Caco-2 (cell line): ENCODE data around the gene KIF17. TPM values are rescaled to one million over a fixed set of nuclear protein-coding genes. Genes with fewer than 3 reads are reported as not detected.
A peak's percentile ranks its signal among the peaks of the same experiment; 100 is the strongest.

ENCODE experiments used
- BruUV-seq: library from RNA; stranded (reverse); fragments of 400-500 nt; replicated peaks from 2 replicates; lab custom pipeline; 2021; lab: Mats Ljungman, UMichigan
- CTCF ChIA-PET: fragments of 300-600 bp; sonication (Branson Sonifier 250); formaldehyde crosslinking; loops from one replicate; lab custom pipeline; 2022; ENCODE audit warnings: antibody characterized with exemption; lab: Charles Lee
- POLR2A ChIA-PET: fragments of 300-600 bp; sonication (Branson Sonifier 250); formaldehyde crosslinking; loops from one replicate; lab custom pipeline; 2022; ENCODE audit warnings: antibody characterized with exemption; lab: Charles Lee
- DNase-seq, 2 experiments: peaks; one replicate each; pipeline versions ENCODE4 v3.0.0 to v3.0.0-alpha.2; 2020 to 2022
- H3K27me3 ChIP-seq: replicated peaks from 2 replicates; pipeline ENCODE4 v1.6.0; 2011; ENCODE audit warnings: low read length; ENCODE audit not compliant: control insufficient read depth, insufficient read depth
- H3K36me3 ChIP-seq: 2 replicates; pipeline ENCODE4 v1.5.1; 2011; ENCODE audit warnings: low read length; ENCODE audit not compliant: control insufficient read depth, insufficient read depth
- H3K4me1 ChIP-seq: fragments of 250-450 bp; sonication (Bioruptor Pico); 2 replicates; pipeline ENCODE4 v1.5.1; 2020; ENCODE audit warnings: mild to moderate bottlenecking
- H3K4me3 ChIP-seq: 2 replicates; pipeline ENCODE4 v1.5.1; 2011; ENCODE audit warnings: low read depth, mild to moderate bottlenecking, control low read depth, low read length
- H3K9me3 ChIP-seq: fragments of 250-450 bp; sonication (Bioruptor Pico); 2 replicates; pipeline ENCODE4 v1.5.1; 2020; ENCODE audit warnings: mild to moderate bottlenecking, moderate library complexity
- H3K27ac Mint-ChIP-seq: one replicate; pipeline ENCODE4 v1.8.0; 2022; ENCODE audit warnings: mixed read lengths; ENCODE audit not compliant: unreplicated experiment
- H3K27me3 Mint-ChIP-seq: one replicate; pipeline ENCODE4 v1.8.0; 2022; ENCODE audit warnings: mixed read lengths; ENCODE audit not compliant: insufficient read depth, unreplicated experiment
- H3K36me3 Mint-ChIP-seq: one replicate; pipeline ENCODE4 v1.8.0; 2022; ENCODE audit warnings: mild to moderate bottlenecking, mixed read lengths; ENCODE audit not compliant: insufficient read depth, unreplicated experiment
- H3K4me1 Mint-ChIP-seq: one replicate; pipeline ENCODE4 v1.8.0; 2022; ENCODE audit warnings: low read depth, mixed read lengths; ENCODE audit not compliant: unreplicated experiment
- H3K4me3 Mint-ChIP-seq: one replicate; pipeline ENCODE4 v1.8.0; 2022; ENCODE audit warnings: mild to moderate bottlenecking, moderate library complexity, mixed read lengths; ENCODE audit not compliant: unreplicated experiment
- H3K9me3 Mint-ChIP-seq: one replicate; pipeline ENCODE4 v1.8.0; 2022; ENCODE audit warnings: mixed read lengths; ENCODE audit not compliant: unreplicated experiment
- intact Hi-C: fragments of 100-400 bp; cut with micrococcal nuclease; formaldehyde crosslinking; loops from one replicate; pipeline ENCODE4 v1.10.0; 2022; ENCODE audit not compliant: unreplicated experiment
- total RNA-seq: library from RNA; stranded (reverse); gene quantifications from 2 replicates; pipeline ENCODE4 v1.2.3, GENCODE V29; 2022
- TF ChIP-seq, protein P1 (sequence below), 2 experiments: fragments of 200-600 bp in 1 of 2; IDR thresholded peaks; 1 replicate in 1 of 2; 2 replicates in 1 of 2; pipeline versions ENCODE4 v1.5.1 to v1.8.0; 2011 to 2022; ENCODE audit warnings: antibody characterized with exemption in 1 of 2, control low read depth in 1 of 2, inconsistent platforms in 1 of 2, low read depth in 1 of 2, low read length in 1 of 2, mild to moderate bottlenecking in 1 of 2, moderate library complexity in 1 of 2; ENCODE audit not compliant: insufficient read depth in 1 of 2, severe bottlenecking in 1 of 2, unreplicated experiment in 1 of 2

Gene KIF17
- total RNA-seq, 1 experiment from 2014 or later = 1.5 TPM

DNA sequence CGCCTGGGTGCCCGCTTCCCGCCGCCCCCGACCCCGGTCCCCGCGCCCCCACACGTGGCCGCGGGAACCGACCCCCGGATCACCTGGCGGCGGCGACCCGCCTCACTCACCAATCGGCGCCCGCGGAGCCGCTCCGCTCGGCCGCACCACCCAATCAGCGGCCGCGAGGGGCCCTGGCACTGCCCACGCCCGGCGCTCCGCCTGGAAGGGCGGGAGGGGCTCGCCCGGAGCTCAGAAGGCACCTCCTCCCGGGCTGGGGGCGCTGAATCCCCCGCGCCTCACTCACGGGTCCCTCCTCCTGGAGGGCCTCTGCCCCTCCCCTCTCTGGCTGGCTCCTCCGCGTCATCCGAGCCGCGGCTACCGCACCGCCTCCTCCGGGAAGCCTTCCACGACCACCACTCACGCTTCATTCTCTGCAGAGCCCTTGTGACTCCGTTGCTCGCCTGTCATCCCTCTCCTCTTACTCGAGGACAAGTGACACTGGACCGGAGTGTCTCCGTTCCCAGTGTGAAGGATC lies 14.3 kb upstream of the KIF17 start:
- intact Hi-C loops = no loop called here
- ChIA-PET POLR2A (no interaction called here), CTCF (interaction anchor here (0.6 kb wide), 1 partner anchor 209 kb away, joined by 4 read pairs; no protein-coding TSS in a partner anchor)
- Histone ChIP-seq H3K9me3 (no peaks in the 10 kb centered on the region), H3K36me3 (peaks cover 2% of the 10 kb centered on the region; the same call in 1 of the 2 replicates), H3K4me1 (peaks cover 6% of the 10 kb centered on the region; the same call in 1 of the 2 replicates), H3K27me3 (no peaks in the 10 kb centered on the region), H3K4me3 (peak overlapping the region; percentile 39)
- no TSS peak for BruUV-seq
- TF ChIP-seq, protein P1, sequence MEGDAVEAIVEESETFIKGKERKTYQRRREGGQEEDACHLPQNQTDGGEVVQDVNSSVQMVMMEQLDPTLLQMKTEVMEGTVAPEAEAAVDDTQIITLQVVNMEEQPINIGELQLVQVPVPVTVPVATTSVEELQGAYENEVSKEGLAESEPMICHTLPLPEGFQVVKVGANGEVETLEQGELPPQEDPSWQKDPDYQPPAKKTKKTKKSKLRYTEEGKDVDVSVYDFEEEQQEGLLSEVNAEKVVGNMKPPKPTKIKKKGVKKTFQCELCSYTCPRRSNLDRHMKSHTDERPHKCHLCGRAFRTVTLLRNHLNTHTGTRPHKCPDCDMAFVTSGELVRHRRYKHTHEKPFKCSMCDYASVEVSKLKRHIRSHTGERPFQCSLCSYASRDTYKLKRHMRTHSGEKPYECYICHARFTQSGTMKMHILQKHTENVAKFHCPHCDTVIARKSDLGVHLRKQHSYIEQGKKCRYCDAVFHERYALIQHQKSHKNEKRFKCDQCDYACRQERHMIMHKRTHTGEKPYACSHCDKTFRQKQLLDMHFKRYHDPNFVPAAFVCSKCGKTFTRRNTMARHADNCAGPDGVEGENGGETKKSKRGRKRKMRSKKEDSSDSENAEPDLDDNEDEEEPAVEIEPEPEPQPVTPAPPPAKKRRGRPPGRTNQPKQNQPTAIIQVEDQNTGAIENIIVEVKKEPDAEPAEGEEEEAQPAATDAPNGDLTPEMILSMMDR (IDR thresholded peaks at IDR 0.05; ENCODE audit: insufficient read depth in 1 of 2, low read depth in 1 of 2, low read length in 1 of 2, severe bottlenecking in 1 of 2, unreplicated experiment in 1 of 2) = no peak
- Mint-ChIP-seq H3K4me3 (peak overlapping the region; percentile 95), H3K27me3 (no peaks in the 10 kb centered on the region), H3K4me1 (peaks cover 13% of the 10 kb centered on the region), H3K27ac (peak overlapping the region; percentile 55), H3K9me3 (no peaks in the 10 kb centered on the region), H3K36me3 (peaks cover 24% of the 10 kb centered on the region)
- DNase-seq = peak; percentile 71 to 75

DNA sequence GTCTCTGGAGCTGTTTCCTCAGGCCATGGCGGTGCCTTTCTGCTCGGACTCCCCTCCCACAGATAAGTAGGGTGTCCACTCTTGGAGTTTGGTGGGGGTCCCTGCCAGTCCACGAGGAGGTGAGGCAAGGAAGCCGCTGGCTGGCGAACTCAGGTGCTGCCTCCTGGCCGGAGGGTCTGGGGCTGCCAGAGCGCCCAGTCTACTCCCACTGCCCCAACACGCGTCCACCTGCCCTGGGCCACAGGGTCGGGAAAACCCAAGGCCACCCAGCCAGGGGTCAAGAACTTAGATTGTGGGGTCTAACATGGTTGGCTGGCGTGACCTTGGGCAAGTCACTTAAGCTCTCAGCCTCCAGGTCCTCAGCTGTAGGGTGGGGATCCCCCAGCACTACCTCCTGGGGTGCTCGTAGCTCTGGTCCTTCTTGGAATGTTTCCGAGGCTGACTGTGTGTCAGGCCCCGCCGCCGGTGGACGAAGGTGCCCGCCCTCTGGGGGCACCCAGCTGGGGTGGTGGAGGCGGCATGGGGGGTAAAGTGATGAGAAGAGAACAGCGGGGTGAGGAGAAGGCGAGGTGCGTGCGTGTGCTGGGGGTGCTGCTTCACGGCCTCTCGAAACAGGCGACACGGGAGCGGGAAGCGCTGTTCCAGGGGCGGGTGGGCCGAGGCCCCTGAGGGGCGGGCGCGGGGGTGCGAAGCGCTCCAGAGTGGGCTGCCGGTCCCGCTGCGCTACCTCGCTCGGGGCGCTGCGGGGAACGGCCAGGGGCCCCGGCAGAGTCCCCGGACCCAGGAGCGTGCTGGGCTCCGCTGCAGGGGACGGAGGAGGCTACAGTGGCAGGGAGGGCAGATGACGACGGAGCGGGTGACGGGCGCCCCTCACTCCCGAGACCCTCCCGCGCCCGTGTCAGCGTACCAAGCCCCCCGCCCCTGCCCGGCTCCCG lies 13.5 kb upstream of the KIF17 start:
- H3K9me3 Mint-ChIP-seq = no peaks in the 10 kb centered on the region
- no TSS peak for BruUV-seq
- POLR2A ChIA-PET = no interaction called here

DNA sequence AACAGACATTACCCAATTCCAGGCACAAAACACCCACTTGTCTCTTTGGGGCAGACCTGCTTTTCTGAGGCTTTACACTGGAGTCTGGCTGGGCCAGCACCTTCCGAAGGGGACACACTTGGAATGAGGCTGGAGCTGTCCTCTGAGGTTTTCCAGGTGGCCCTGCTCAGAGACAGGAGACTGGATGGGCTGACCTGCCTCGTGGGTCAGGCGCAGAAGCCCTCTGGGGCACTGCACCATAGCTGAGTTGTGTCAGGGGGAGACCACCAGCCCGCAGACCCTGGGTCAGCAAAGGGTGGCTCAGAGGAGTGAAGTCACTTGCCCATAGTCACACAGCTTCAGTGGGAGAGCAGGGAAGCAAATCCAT lies 12.9 kb upstream of the KIF17 start:
- peaks cover 24% of the 10 kb centered on the region for H3K36me3 Mint-ChIP-seq
- CTCF ChIA-PET = interaction anchor here (0.6 to 1.2 kb wide), 2 partner anchors 9 to 34 kb away, joined by 3 to 8 read pairs; no protein-coding TSS in a partner anchor
- POLR2A ChIA-PET = no interaction called here

More for the DNA sequence above, 13.5 kb upstream of the KIF17 start:
- H3K4me3 ChIP-seq = peak overlapping the region; percentile 39
- Mint-ChIP-seq H3K27me3 (no peaks in the 10 kb centered on the region), H3K4me1 (peaks cover 13% of the 10 kb centered on the region), H3K36me3 (peaks cover 24% of the 10 kb centered on the region), H3K4me3 (peak overlapping the region; percentile 95), H3K27ac (no peak overlapping the region)
- H3K4me1 ChIP-seq = peaks cover 6% of the 10 kb centered on the region; the same call in 1 of the 2 replicates
- CTCF ChIA-PET = interaction anchor here (1.2 kb wide), 1 partner anchor 34 kb away, joined by 3 read pairs; no protein-coding TSS in a partner anchor
- H3K36me3 ChIP-seq = peaks cover 2% of the 10 kb centered on the region; the same call in 1 of the 2 replicates
- H3K9me3 ChIP-seq = no peaks in the 10 kb centered on the region
- no peak for DNase-seq
- TF ChIP-seq, protein P1 (IDR thresholded peaks at IDR 0.05; ENCODE audit: insufficient read depth in 1 of 2, low read depth in 1 of 2, low read length in 1 of 2, severe bottlenecking in 1 of 2, unreplicated experiment in 1 of 2) = no peak
- H3K27me3 ChIP-seq = no peaks in the 10 kb centered on the region
- intact Hi-C loops = no loop called here

More for the DNA sequence above, 12.9 kb upstream of the KIF17 start:
- Histone ChIP-seq H3K4me3 (no peak overlapping the region), H3K27me3 (no peaks in the 10 kb centered on the region), H3K9me3 (no peaks in the 10 kb centered on the region), H3K36me3 (no peaks in the 10 kb centered on the region), H3K4me1 (peaks cover 6% of the 10 kb centered on the region; the same call in 1 of the 2 replicates)
- Mint-ChIP-seq H3K9me3 (no peaks in the 10 kb centered on the region), H3K27me3 (no peaks in the 10 kb centered on the region), H3K27ac (no peak overlapping the region), H3K4me3 (peak overlapping the region; percentile 95), H3K4me1 (peaks cover 13% of the 10 kb centered on the region)
- no peak for DNase-seq
- BruUV-seq = no TSS peak
- TF ChIP-seq, protein P1 (IDR thresholded peaks at IDR 0.05; ENCODE audit: insufficient read depth in 1 of 2, low read depth in 1 of 2, low read length in 1 of 2, severe bottlenecking in 1 of 2, unreplicated experiment in 1 of 2) = no peak
- intact Hi-C loops = no loop called here
